Fibroblast of skin of back (primary cell): ENCODE data around the gene TMEM17.

Experiments
- DNase-seq: peaks from one replicate; pipeline ENCODE4 v3.0.0-alpha.2; 2013

TMEM17 gene

DNA sequence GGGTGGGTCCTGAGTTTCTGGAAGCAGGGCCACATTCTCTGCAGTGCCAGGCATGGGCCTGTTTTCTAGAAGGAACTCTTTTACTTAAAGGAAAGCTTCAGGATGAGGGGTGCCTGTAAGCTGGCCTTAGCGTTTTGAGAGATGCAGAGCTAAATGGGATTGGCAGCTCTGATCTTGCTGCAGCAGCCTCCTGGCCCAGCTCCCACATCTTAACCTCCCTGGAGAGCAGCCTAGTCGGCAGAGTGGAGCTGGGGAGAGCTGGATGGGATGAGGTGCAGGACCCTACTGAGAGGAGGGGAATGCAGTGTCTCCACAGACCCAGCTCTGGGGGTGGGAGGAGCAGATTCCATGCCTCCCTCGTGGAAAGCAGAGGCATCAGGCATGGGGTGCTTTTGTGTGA lies 52.0 kb downstream of the TMEM17 start:
- DNase-seq: no peak

GRCh38 chr2:62452701-62453454 lies 53.1 kb downstream of the TMEM17 start:
- DNase-seq: no peak

- no peak for DNase-seq
These were observed 55.2 kb downstream of the TMEM17 start for GRCh38 chr2:62450716-62451191.
